HG03025 (cell line): ENCODE measurements around the gene C5orf47.

Experiments used
- ATAC-seq: cut with Tn5 transposase; IDR thresholded peaks from one replicate; pipeline ENCODE4 v1.9.1; 2021; ENCODE audit warnings: mild to moderate bottlenecking, moderate library complexity; ENCODE audit not compliant: unreplicated experiment, low FRiP score

C5orf47 gene

GRCh38 chr5:174022384-174023095, 33.6 kb downstream of the C5orf47 start:
- no peak for ATAC-seq

- ATAC-seq: no peak
Observed at GRCh38 chr5:174030286-174030685, 41.3 kb downstream of the C5orf47 start.

- no peak for ATAC-seq
Observed at GRCh38 chr5:174044466-174045254, 55.7 kb downstream of the C5orf47 start.

- ATAC-seq: peak; percentile 90
Observed at GRCh38 chr5:174045470-174046025, 56.6 kb downstream of the C5orf47 start, which contains the start of gene NSG2. NSG2 (plus strand) TSS chr5:174045706; CDS start chr5:174046756, 1,050 bp downstream.

- ATAC-seq: no peak
Observed at GRCh38 chr5:174046558-174046957, 57.6 kb downstream of the C5orf47 start.

- no peak for ATAC-seq
Observed at GRCh38 chr5:174047472-174048099, 58.6 kb downstream of the C5orf47 start.

- ATAC-seq: no peak
Observed at GRCh38 chr5:174052636-174053035, 63.7 kb downstream of the C5orf47 start.

- no peak for ATAC-seq
Observed at GRCh38 chr5:174053905-174054304, 64.9 kb downstream of the C5orf47 start.
